ENCODE data around the gene DRG2.

Gene DRG2

DNA sequence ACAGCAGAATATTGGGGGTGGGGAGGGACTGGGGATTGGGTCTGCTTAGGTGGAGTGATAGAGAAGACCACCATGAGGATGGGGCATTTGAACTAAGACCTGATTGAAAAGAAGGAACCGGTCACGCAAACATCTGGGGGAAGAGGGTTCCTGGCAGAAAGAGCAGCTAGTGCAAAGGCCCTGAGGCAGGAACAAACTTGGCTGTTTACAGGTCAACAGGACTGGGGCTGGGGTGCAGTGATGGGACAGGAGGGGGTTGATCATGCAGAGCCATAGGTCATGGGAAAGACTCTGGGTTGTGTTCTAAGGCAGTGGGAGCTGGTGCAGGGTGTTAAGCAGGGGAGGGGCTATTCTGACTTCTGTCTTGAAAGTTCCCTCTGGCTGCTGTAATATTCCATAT, 1.9 kb downstream of the DRG2 start:
- H3K27ac ChIP-seq (replicated peaks; ENCODE audit: low read length) = no peak overlapping the region
- no peak overlapping the region for H3K4ac ChIP-seq (ENCODE audit: low read length)
- H2BK120ac ChIP-seq (ENCODE audit: low read depth, low read length) = no peak overlapping the region
- peak overlapping the region in 1 of 2 donors; percentile 51 for H3K4me3 ChIP-seq (ENCODE audit: low read length in 2 of 2)
- no peak overlapping the region for H3K14ac ChIP-seq (ENCODE audit: low read length)
- H2BK12ac ChIP-seq (ENCODE audit: low read length) = no peak overlapping the region
- WGBS, 2 donors (ENCODE audit: extremely low coverage in 2 of 2, insufficient read length in 2 of 2, insufficient replicate concordance in 1 of 2) = no CpG with 5 or more reads among the region's 2 CpGs
- no peak overlapping the region for H2BK15ac ChIP-seq (ENCODE audit: low read length)
- H3K4me2 ChIP-seq (ENCODE audit: insufficient read depth, low read length, poor library complexity, severe bottlenecking) = no peak overlapping the region
- peaks cover 6% of the 10 kb centered on the region for H3K79me1 ChIP-seq (ENCODE audit: low read depth, low read length)
- H3K27me3 ChIP-seq (ENCODE audit: control insufficient read depth in 3 of 3, insufficient read depth in 3 of 3, low read depth in 1 of 3, low read length in 3 of 3) = no peaks in the 10 kb centered on the region
- no peaks in the 10 kb centered on the region for H3K9me3 ChIP-seq (replicated peaks in 1 of 2; ENCODE audit: control insufficient read depth in 2 of 2, insufficient read depth in 1 of 2, low read depth in 1 of 2, low read length in 2 of 2)
- H2AK5ac ChIP-seq (ENCODE audit: low read depth, low read length) = no peak overlapping the region
- H4K91ac ChIP-seq (ENCODE audit: low read depth, low read length, poor library complexity) = no peak overlapping the region
- H2AFZ ChIP-seq (ENCODE audit: low read length) = no peak overlapping the region
- H3K9ac ChIP-seq (ENCODE audit: low read depth, low read length, poor library complexity) = no peak overlapping the region
- no peak overlapping the region for H3K18ac ChIP-seq (ENCODE audit: low read length)
- H3K4me1 ChIP-seq (ENCODE audit: control insufficient read depth in 2 of 2, insufficient read depth in 1 of 2, low read depth in 1 of 2, low read length in 2 of 2) = peaks cover 0 to 6% of the 10 kb centered on the region in 2 donors
- no peak overlapping the region for H4K8ac ChIP-seq (ENCODE audit: low read depth, low read length)
- H3K23ac ChIP-seq (ENCODE audit: low read depth, low read length, poor library complexity) = no peak overlapping the region
- peaks cover 6 to 33% of the 10 kb centered on the region in 2 donors for H3K36me3 ChIP-seq (replicated peaks in 1 of 2; ENCODE audit: control insufficient read depth in 2 of 2, insufficient read depth in 2 of 2, low read length in 2 of 2)
- H2BK5ac ChIP-seq (ENCODE audit: low read length) = no peak overlapping the region
- no peak for DNase-seq (ENCODE audit: low spot score)

DNA sequence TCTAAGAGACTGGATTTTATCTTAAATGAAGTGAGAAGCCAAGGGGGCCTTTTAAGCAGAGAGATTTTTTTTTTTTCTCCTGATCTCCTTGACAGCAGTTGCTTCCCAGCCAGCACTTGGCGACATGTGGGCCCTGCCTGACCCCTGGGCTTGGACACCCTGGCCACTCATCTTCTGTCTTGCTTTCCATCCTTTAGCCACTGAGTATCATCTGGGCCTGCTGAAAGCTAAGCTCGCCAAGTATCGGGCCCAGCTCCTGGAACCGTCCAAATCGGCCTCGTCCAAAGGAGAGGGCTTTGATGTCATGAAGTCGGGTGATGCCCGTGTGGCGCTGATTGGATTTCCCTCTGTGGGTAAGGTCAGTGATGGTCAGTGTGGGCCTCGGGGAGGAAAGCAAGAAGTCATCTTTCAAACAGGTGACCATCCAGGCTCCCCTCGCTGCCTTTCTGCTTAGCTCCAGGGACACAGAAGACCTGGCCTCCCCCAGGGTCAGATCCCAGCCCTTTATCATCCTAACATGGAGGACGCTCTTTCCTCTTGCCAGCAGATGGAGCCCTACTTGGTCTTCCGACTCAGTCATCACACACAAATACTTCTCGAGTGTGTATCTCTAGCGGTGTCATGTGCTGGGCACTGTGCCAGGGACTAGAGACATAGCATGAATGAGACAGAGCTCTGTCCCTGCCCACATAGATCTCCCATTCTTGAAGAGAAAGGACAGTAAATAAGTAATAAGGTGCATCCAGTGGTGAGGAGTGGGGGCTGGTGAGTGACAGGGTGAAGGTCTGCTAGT, 6.1 kb downstream of the DRG2 start:
- no peak overlapping the region for H2BK120ac ChIP-seq (ENCODE audit: low read depth, low read length)
- no peak overlapping the region for H3K18ac ChIP-seq (ENCODE audit: low read length)
- no peak overlapping the region for H2AK5ac ChIP-seq (ENCODE audit: low read depth, low read length)
- peaks cover 4% of the 10 kb centered on the region for H3K79me1 ChIP-seq (ENCODE audit: low read depth, low read length)
- no peak overlapping the region for H2BK15ac ChIP-seq (ENCODE audit: low read length)
- no peak overlapping the region for H2AFZ ChIP-seq (ENCODE audit: low read length)
- no peak for DNase-seq (ENCODE audit: low spot score)
- no CpG with 5 or more reads among the region's 15 CpGs for WGBS, 2 donors (ENCODE audit: extremely low coverage in 2 of 2, insufficient read length in 2 of 2, insufficient replicate concordance in 1 of 2)
- H4K8ac ChIP-seq (ENCODE audit: low read depth, low read length) = no peak overlapping the region
- H4K91ac ChIP-seq (ENCODE audit: low read depth, low read length, poor library complexity) = no peak overlapping the region
- no peak overlapping the region for H2BK12ac ChIP-seq (ENCODE audit: low read length)
- no peaks in the 10 kb centered on the region for H3K27me3 ChIP-seq (ENCODE audit: control insufficient read depth in 3 of 3, insufficient read depth in 3 of 3, low read depth in 1 of 3, low read length in 3 of 3)
- no peak overlapping the region for H2BK5ac ChIP-seq (ENCODE audit: low read length)
- no peak overlapping the region for H3K27ac ChIP-seq (replicated peaks; ENCODE audit: low read length)
- H3K9ac ChIP-seq (ENCODE audit: low read depth, low read length, poor library complexity) = no peak overlapping the region
- H3K9me3 ChIP-seq (replicated peaks in 1 of 2; ENCODE audit: control insufficient read depth in 2 of 2, insufficient read depth in 1 of 2, low read depth in 1 of 2, low read length in 2 of 2) = no peaks in the 10 kb centered on the region
- no peak overlapping the region for H3K4me3 ChIP-seq (ENCODE audit: low read length in 2 of 2)
- H3K14ac ChIP-seq (ENCODE audit: low read length) = no peak overlapping the region
- H3K23ac ChIP-seq (ENCODE audit: low read depth, low read length, poor library complexity) = no peak overlapping the region
- peaks cover 29 to 71% of the 10 kb centered on the region in 2 donors for H3K36me3 ChIP-seq (replicated peaks in 1 of 2; ENCODE audit: control insufficient read depth in 2 of 2, insufficient read depth in 2 of 2, low read length in 2 of 2)
- no peak overlapping the region for H3K4ac ChIP-seq (ENCODE audit: low read length)
- H3K4me2 ChIP-seq (ENCODE audit: insufficient read depth, low read length, poor library complexity, severe bottlenecking) = no peak overlapping the region
- H3K4me1 ChIP-seq (ENCODE audit: control insufficient read depth in 2 of 2, insufficient read depth in 1 of 2, low read depth in 1 of 2, low read length in 2 of 2) = peaks cover 0 to under 1% of the 10 kb centered on the region in 2 donors

DNA sequence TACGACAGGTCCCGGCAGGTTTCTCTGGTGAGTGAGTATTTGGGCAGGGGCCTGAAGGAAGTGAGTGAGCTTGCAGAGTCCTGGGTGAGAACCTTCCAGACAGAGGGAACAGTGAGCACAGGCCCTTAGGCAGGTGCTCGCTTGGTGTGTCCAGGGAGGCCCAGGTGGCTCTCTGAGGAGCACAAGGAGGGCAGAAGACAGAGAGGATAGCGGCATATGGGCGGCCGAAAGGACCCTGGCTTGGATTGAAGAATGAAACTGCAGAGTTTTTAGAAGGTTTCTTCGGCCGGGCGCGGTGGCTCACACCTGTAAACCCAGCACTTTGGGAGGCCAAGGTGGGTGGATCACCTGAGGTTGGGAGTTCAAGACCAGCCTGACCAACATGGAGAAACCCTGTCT, 6.7 kb downstream of the DRG2 start:
- Histone ChIP-seq H3K79me1 (ENCODE audit: low read depth, low read length) (peaks cover 4% of the 10 kb centered on the region), H3K4ac (ENCODE audit: low read length) (no peak overlapping the region)

DNA sequence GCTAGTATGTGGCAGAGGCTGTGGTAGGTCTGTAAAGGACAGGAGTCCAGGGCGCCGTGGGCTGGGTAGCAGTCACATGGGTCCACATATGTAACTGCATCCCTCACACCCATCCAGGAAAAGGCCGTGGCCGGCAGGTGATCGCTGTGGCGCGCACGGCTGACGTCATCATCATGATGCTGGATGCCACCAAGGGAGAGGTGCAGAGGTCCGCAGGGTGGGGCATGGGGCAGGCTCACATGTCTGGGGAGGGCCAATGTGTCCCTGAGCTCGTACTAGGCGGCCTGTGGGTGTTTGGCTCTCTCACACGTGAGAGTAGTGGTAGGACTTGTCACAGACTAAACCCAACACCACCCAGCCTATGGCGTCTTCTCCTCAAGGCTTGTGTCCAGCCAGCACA, 11.8 kb downstream of the DRG2 start:
- Histone ChIP-seq H3K18ac (ENCODE audit: low read length) (no peak overlapping the region), H2AFZ (ENCODE audit: low read length) (no peak overlapping the region), H3K4me2 (ENCODE audit: insufficient read depth, low read length, poor library complexity, severe bottlenecking) (no peak overlapping the region), H3K9ac (ENCODE audit: low read depth, low read length, poor library complexity) (no peak overlapping the region), H3K36me3 (replicated peaks in 1 of 2; ENCODE audit: control insufficient read depth in 2 of 2, insufficient read depth in 2 of 2, low read length in 2 of 2) (peaks cover 50 to 82% of the 10 kb centered on the region in 2 donors), H3K14ac (ENCODE audit: low read length) (no peak overlapping the region), H3K4me3 (ENCODE audit: low read length in 2 of 2) (no peak overlapping the region), H2BK15ac (ENCODE audit: low read length) (no peak overlapping the region), H3K4ac (ENCODE audit: low read length) (no peak overlapping the region), H4K91ac (ENCODE audit: low read depth, low read length, poor library complexity) (no peak overlapping the region), H3K4me1 (ENCODE audit: control insufficient read depth in 2 of 2, insufficient read depth in 1 of 2, low read depth in 1 of 2, low read length in 2 of 2) (no peaks in the 10 kb centered on the region), H3K9me3 (replicated peaks in 1 of 2; ENCODE audit: control insufficient read depth in 2 of 2, insufficient read depth in 1 of 2, low read depth in 1 of 2, low read length in 2 of 2) (no peaks in the 10 kb centered on the region), H2BK12ac (ENCODE audit: low read length) (no peak overlapping the region), H2BK120ac (ENCODE audit: low read depth, low read length) (no peak overlapping the region), H3K79me1 (ENCODE audit: low read depth, low read length) (peaks cover 1% of the 10 kb centered on the region), H3K27ac (replicated peaks; ENCODE audit: low read length) (no peak overlapping the region), H2BK5ac (ENCODE audit: low read length) (no peak overlapping the region), H3K23ac (ENCODE audit: low read depth, low read length, poor library complexity) (peak overlapping the region; percentile 34), H4K8ac (ENCODE audit: low read depth, low read length) (no peak overlapping the region), H3K27me3 (ENCODE audit: control insufficient read depth in 3 of 3, insufficient read depth in 3 of 3, low read depth in 1 of 3, low read length in 3 of 3) (no peaks in the 10 kb centered on the region), H2AK5ac (ENCODE audit: low read depth, low read length) (no peak overlapping the region)
- WGBS, 2 donors (ENCODE audit: extremely low coverage in 2 of 2, insufficient read length in 2 of 2, insufficient replicate concordance in 1 of 2) = no CpG with 5 or more reads among the region's 14 CpGs
- no peak for DNase-seq (ENCODE audit: low spot score)

More for the DNA sequence above, 6.7 kb downstream of the DRG2 start:
- no peaks in the 10 kb centered on the region for H3K27me3 ChIP-seq (ENCODE audit: control insufficient read depth in 3 of 3, insufficient read depth in 3 of 3, low read depth in 1 of 3, low read length in 3 of 3)
- H3K9me3 ChIP-seq (replicated peaks in 1 of 2; ENCODE audit: control insufficient read depth in 2 of 2, insufficient read depth in 1 of 2, low read depth in 1 of 2, low read length in 2 of 2) = no peaks in the 10 kb centered on the region
- no peak overlapping the region for H2AK5ac ChIP-seq (ENCODE audit: low read depth, low read length)
- DNase-seq (ENCODE audit: low spot score) = no peak
- no peaks in the 10 kb centered on the region for H3K4me1 ChIP-seq (ENCODE audit: control insufficient read depth in 2 of 2, insufficient read depth in 1 of 2, low read depth in 1 of 2, low read length in 2 of 2)
- no peak overlapping the region for H3K27ac ChIP-seq (replicated peaks; ENCODE audit: low read length)
- H3K36me3 ChIP-seq (replicated peaks in 1 of 2; ENCODE audit: control insufficient read depth in 2 of 2, insufficient read depth in 2 of 2, low read length in 2 of 2) = peaks cover 35 to 77% of the 10 kb centered on the region in 2 donors
- H3K18ac ChIP-seq (ENCODE audit: low read length) = no peak overlapping the region
- H3K23ac ChIP-seq (ENCODE audit: low read depth, low read length, poor library complexity) = no peak overlapping the region
- no peak overlapping the region for H4K8ac ChIP-seq (ENCODE audit: low read depth, low read length)
- no peak overlapping the region for H3K14ac ChIP-seq (ENCODE audit: low read length)
- no peak overlapping the region for H3K4me2 ChIP-seq (ENCODE audit: insufficient read depth, low read length, poor library complexity, severe bottlenecking)
- H2BK15ac ChIP-seq (ENCODE audit: low read length) = no peak overlapping the region
- no peak overlapping the region for H3K4me3 ChIP-seq (ENCODE audit: low read length in 2 of 2)
- WGBS, 2 donors (ENCODE audit: extremely low coverage in 2 of 2, insufficient read length in 2 of 2, insufficient replicate concordance in 1 of 2) = no CpG with 5 or more reads among the region's 10 CpGs
- no peak overlapping the region for H2BK120ac ChIP-seq (ENCODE audit: low read depth, low read length)
- H2BK5ac ChIP-seq (ENCODE audit: low read length) = no peak overlapping the region
- no peak overlapping the region for H3K9ac ChIP-seq (ENCODE audit: low read depth, low read length, poor library complexity)
- H2AFZ ChIP-seq (ENCODE audit: low read length) = no peak overlapping the region
- no peak overlapping the region for H4K91ac ChIP-seq (ENCODE audit: low read depth, low read length, poor library complexity)
- H2BK12ac ChIP-seq (ENCODE audit: low read length) = no peak overlapping the region

Measured in neuronal stem cell (in vitro differentiated cells).